Lower leg skin (tissue), 4 donors: Measurements from ENCODE around the gene TTLL5. TPM values are rescaled to one million over a fixed set of nuclear protein-coding genes. Genes with fewer than 3 reads are reported as not detected.

Source experiments
- DNase-seq, 2 donors: peaks; one replicate each; pipeline ENCODE4 v3.0.0-alpha.2; 2019; ENCODE audit warnings: low spot score in 2 of 2
- H3K4me3 ChIP-seq: fragments of 200-600 bp; sonication (generic); 2 replicates; pipeline ENCODE4 v1.5.1; 2017; ENCODE audit warnings: mild to moderate bottlenecking, low read depth; ENCODE audit not compliant: poor library complexity, severe bottlenecking
- CTCF ChIP-seq, 3 donors: fragments of 450-650 bp; IDR thresholded peaks; one replicate each; pipeline ENCODE4 v1.5.1; 2016; ENCODE audit warnings: antibody characterized with exemption in 3 of 3, mild to moderate bottlenecking in 3 of 3, moderate library complexity in 2 of 3
- POLR2A ChIP-seq, 2 donors: fragments of 450-650 bp; IDR thresholded peaks; one replicate each; pipeline ENCODE4 v1.6.1; 2016 to 2017; ENCODE audit warnings: antibody characterized with exemption in 2 of 2, mild to moderate bottlenecking in 1 of 2, moderate library complexity in 1 of 2
- WGBS, 2 donors: methylation state at CpG; one replicate each; pipeline ENCODE4 v1.1.5; 2018; 5-methylcytosine and 5-hydroxymethylcytosine counted together
- intact Hi-C: fragments of 100-400 bp; cut with DNase I; formaldehyde crosslinking; loops from one replicate; pipeline ENCODE4 v1.15.0; 2023; ENCODE audit warnings: low total_unique reads
- total RNA-seq, 4 donors: library from RNA; depleted of rRNA; stranded (reverse); fragments of >200 nt; gene quantifications; one replicate each; pipeline ENCODE4 v1.1.0, GENCODE V29; 2016

TTLL5 gene
- total RNA-seq, 4 donors from 2014 or later: 16.5 to 31.1 (median 18.4) TPM

DNA sequence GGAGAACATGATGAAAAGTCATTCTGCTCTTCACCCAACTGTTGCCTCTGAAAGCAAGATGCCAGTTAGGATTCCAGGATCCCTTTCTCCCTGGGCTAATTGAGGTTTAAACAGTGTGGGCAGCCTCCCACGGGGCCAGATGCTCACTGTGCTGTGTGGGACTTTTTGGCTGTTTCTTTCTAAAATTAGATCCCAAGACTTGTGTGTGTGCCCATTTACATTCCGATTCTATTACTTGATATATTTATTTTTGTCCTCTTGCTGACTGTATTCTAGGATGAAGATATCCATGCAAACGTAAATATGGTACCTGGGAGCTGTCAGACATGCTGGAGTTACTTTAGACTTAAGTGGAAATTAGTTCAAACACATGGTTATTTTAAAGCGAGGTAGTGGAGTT is 330.7 kb downstream of the TTLL5 start:
- intact Hi-C loops: no loop called here
- no peak overlapping the region for H3K4me3 ChIP-seq
- no peak for DNase-seq
- 74 to 78% methylated on average over 4 of the region's 4 CpGs for WGBS, 2 donors
- no peak for TF ChIP-seq CTCF (IDR thresholded peaks at IDR 0.05)
- TF ChIP-seq POLR2A (IDR thresholded peaks at IDR 0.05): no peak

GRCh38 chr14:75993567-75994041 is 332.6 kb downstream of the TTLL5 start:
- H3K4me3 ChIP-seq: no peak overlapping the region
- no peak for TF ChIP-seq CTCF (IDR thresholded peaks at IDR 0.05)
- TF ChIP-seq POLR2A (IDR thresholded peaks at IDR 0.05): no peak
- DNase-seq: no peak
- WGBS, 2 donors: 84 to 89% methylated on average over 1 of the region's 1 CpG
- intact Hi-C loops: no loop called here

DNA sequence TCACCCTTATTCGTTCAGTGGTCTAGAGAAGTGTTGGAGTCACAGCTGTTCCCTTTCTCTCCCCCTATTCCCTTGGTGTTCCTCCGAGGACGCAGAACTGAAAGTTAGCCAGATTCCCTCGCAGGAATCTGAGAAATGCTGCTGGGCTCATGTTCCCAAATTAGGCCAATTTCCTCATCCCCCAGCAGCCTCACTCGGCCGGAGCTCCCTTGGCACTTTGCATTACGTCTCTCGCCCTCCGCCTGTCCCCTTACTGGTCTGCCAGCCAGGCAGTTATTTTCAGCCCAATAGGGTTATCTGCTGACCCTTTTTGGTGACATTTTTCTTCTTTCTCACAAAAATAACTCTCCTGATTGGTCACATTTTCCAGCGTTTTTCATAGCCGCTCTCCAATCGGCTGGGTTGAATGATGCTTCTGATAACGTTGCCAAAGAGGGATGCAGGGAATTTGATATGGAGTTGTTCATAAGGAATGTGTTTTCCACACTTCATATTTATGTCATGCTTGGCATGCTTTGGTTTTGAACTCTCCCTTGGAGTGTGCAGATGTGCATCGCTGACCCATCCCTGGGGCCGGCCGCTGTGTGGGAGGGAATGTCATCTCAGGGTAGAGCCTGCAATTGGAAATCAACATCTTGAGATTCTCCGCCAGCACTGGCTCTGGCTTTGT is 334.5 kb downstream of the TTLL5 start:
- no peak for TF ChIP-seq CTCF (IDR thresholded peaks at IDR 0.05)
- TF ChIP-seq POLR2A (IDR thresholded peaks at IDR 0.05): no peak
- intact Hi-C loops: no loop called here
- DNase-seq: no peak
- WGBS, 2 donors: 74 to 75% methylated on average over 17 of the region's 17 CpGs
- no peak overlapping the region for H3K4me3 ChIP-seq

GRCh38 chr14:75996488-75996887 is 335.4 kb downstream of the TTLL5 start:
- DNase-seq: no peak
- no peak overlapping the region for H3K4me3 ChIP-seq
- intact Hi-C loops: no loop called here
- TF ChIP-seq POLR2A (IDR thresholded peaks at IDR 0.05) (no peak), CTCF (IDR thresholded peaks at IDR 0.05) (no peak)
- WGBS, 2 donors: 84 to 88% methylated on average over 1 of the region's 1 CpG

DNA sequence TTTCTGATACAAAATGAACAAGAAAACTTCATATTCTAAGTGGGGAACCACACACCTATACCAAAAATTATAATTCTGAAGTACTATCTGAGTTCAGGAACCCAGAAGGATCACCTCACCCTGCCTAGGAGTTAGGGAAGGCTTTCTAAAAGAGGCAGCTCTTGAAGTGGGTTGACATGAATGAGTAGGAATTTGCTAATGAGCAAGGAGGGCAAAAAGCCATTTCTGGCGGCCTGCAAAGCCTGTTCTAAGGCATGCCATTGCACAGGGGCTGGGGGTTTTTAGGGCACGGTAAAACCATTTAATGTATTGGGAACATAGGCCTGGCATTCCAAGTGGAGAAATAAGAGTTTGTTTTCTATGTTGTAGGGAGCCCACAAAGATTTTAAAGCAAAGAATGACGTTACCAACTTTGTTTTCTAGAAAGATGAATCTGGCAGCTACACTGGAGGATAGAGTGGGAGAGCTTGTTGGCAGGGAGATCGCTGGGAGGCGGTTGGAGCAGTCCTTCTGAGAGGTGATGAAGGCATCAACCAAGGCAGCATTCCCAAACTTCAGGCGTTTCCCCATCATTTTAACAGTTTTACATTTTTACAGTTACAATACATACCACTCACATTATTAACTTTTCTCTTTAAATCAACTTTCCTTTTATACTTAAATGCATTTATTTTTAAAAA is 338.6 kb downstream of the TTLL5 start:
- intact Hi-C loops: no loop called here
- no peak for DNase-seq

More for the DNA sequence above, 338.6 kb downstream of the TTLL5 start:
- TF ChIP-seq CTCF (IDR thresholded peaks at IDR 0.05): no peak
- TF ChIP-seq POLR2A (IDR thresholded peaks at IDR 0.05): no peak
- no peak overlapping the region for H3K4me3 ChIP-seq
- 79 to 87% methylated on average over 6 of the region's 6 CpGs for WGBS, 2 donors
